A204.1 (cell line): Measurements from ENCODE around the gene SFRP4.

Experiments used
- FAIRE-seq: peaks from 2 replicates; lab custom pipeline; 2012; peaks lifted over from hg19 to GRCh38; lab: Jason Lieb, UNC

Gene SFRP4

GRCh38 chr7:37924491-37925041 is 7.9 kb upstream of the SFRP4 start:
- no peak for FAIRE-seq

DNA sequence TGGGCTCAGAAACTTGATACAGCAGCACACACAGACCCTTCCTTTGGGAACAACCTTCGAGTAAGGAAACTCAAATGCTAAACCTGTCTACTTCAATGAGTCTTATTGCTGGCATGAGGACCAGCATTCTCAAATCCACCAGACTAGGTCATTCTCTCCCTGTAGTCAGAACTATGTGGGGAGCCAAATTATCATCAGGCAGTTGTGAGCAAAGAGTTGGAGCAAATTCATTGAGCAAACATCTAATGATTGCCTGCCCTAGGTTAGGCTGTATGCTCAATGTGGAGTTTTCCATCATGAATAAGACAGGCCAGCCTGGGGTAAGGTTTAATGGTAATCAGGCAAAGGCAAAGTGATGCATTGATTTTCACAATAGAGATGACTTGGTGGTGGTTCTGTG is 7.4 kb upstream of the SFRP4 start:
- FAIRE-seq = no peak

- no peak for FAIRE-seq
These were observed 5.3 kb upstream of the SFRP4 start for GRCh38 chr7:37921876-37922275.

DNA sequence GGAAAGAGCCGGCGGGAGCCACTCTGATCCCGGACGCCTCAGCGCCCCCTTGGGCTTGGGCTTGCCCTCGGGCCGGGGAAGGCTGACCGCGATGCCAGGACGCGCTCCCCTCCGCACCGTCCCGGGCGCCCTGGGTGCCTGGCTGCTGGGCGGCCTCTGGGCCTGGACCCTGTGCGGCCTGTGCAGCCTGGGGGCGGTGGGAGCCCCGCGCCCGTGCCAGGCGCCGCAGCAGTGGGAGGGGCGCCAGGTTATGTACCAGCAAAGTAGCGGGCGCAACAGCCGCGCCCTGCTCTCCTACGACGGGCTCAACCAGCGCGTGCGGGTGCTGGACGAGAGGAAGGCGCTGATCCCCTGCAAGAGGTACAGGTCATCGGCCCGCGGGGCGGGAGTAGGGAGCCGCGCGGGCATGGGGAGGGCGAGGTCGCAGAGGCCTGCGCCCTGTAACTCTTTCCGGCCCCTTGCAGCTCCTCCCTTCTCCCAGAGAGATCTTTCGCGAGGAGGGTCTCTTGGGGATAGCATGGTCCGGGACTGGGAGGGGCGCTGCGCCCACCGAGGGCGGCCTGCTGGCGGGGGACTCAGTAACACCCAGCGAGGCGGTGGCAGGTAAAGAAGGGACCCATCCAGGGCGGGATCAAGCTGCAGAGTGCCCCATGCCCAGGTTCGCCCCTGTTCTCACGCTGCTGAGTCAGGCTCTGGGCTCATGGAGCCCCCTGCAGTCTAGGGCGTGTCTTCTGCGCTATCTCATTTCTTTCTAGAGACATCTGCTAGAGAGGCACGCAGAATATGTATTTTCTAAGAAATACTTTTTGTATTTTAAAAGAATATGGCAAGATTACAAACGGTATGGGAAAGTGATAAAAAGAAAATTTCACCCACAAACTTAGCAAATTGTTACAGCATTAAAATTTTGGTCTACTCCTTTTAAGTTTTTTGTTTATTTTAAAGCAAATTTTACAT is 4.5 kb upstream of the SFRP4 start:
- FAIRE-seq = peak; percentile 47

GRCh38 chr7:37920305-37920848 is 3.8 kb upstream of the SFRP4 start, which contains the start of gene EPDR1:
EPDR1 (plus strand) TSS chr7:37920640; CDS start chr7:37920940, 300 bp downstream.
- no peak for FAIRE-seq

DNA sequence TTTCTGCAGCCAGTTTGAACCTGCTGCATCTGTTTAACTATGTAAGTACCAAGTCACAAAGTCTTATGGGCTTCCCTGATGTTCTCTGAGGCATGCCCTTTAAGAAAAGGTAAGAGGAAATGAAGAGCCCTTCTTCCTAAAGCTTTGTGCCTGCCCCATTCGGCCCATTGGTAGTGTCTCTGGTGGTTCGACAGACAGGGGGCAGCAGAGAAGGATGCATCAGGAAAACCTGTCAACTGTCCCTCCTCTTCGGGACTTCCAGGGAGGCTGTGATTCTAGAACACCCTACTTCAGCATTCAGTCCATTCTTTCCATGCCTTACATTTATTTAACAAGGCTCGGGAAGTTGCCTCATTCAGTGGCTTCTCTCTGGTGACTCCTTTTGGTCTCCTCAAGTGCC is 1.9 kb upstream of the SFRP4 start:
- no peak for FAIRE-seq

- no peak for FAIRE-seq
These were observed 472 bp downstream of the SFRP4 start for GRCh38 chr7:37916017-37916672.

GRCh38 chr7:37915438-37915837 is 1.2 kb downstream of the SFRP4 start:
- no peak for FAIRE-seq

GRCh38 chr7:37912756-37913155 is 3.9 kb downstream of the SFRP4 start:
- FAIRE-seq = no peak

- no peak for FAIRE-seq
These were observed 8.3 kb downstream of the SFRP4 start for GRCh38 chr7:37908221-37908788.

GRCh38 chr7:37901890-37902524 is 14.6 kb downstream of the SFRP4 start:
- FAIRE-seq = no peak

DNA sequence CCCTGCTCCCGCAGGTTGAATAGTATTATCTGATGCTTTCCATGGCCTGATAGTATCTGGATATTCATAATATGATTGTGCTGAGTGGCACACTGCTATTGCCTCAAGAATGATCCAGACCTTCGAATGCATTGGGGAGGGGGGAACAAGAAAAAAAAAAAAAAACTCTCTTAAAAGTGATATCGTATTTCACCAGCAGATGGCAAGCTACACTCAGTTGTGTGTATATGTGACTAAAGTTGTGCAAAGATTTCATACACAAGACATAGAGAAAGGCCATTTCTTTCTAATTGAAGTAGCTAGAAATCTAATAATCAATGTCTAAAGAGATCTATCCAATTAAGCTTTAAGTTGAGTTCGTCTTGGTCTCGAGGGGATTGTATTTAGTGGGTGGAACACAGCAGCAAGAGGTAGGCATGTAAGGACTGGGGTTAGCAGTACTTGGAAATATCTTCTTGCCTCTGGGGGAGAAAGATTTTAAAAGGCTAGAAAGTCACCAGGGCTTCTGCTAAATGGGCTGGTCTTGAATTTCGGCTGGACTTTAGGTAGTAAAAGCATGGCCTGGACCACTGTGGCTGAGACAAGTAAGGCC is 15.3 kb downstream of the SFRP4 start:
- peak; percentile 89 for FAIRE-seq

GRCh38 chr7:37899712-37900247 is 16.8 kb downstream of the SFRP4 start:
- no peak for FAIRE-seq

DNA sequence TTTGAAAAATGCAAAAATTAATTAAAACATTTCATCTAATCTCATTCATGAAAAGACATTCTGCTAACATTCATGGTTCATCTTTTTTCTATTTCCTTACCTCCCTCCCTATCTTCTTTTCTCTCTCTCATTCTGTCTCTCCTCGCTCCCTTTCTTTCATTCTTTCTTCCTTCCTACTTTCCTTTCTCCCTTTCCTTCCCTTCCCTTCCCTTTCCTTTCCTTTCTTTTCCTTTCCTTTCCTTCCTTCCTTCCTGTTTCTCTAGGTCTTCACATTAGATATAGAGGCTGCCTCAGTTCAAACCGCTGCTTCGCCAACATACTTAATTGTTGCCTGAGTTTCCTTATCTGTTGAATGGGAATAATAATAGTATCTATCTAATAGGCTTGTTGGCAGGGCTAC is 21.9 kb downstream of the SFRP4 start:
- no peak for FAIRE-seq

DNA sequence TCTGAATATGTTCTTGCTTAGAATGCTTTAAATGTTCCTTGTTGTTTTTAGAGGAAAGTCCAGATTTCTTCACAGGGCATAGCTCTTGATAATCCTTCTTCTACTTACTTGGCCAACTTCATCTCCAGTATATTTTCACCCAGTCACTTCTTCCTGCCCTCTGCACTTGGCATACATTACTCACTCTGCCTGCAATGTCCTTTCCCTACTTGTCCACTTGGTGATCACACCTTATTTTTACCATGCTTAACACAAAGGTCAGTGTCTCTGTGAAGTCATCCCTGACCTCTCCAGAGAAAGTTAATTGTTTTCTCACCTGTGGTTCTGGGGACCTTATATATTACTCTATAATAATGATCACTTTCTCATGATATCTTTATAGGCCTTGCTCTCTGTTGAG is 23.3 kb downstream of the SFRP4 start:
- no peak for FAIRE-seq

DNA sequence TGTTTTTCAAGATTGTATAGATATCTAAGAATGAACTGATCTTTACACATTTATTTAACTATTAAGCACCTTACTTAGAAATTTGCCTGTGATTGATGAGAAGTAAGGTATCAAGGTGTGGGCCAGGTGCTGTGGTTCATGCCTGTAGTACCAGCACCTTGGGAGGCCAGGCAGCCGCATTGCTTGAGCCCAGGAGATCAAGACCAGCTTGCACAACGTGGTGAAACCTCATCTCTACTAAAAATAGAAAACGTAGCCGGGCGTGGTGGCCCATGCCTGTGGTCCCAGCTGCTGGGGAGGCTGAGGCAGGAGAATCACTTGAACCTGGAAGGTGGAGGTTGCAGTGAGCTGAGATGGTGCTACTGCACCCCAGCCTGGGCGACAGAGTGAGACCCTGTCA is 34.5 kb downstream of the SFRP4 start:
- FAIRE-seq = no peak
